ENCODE measurements around the gene CACNA2D2.

Gene CACNA2D2

GRCh38 chr3:50395070-50395860 is 108.2 kb downstream of the CACNA2D2 start:
- no peak for DNase-seq (ENCODE audit: low read depth, low spot score)

DNA sequence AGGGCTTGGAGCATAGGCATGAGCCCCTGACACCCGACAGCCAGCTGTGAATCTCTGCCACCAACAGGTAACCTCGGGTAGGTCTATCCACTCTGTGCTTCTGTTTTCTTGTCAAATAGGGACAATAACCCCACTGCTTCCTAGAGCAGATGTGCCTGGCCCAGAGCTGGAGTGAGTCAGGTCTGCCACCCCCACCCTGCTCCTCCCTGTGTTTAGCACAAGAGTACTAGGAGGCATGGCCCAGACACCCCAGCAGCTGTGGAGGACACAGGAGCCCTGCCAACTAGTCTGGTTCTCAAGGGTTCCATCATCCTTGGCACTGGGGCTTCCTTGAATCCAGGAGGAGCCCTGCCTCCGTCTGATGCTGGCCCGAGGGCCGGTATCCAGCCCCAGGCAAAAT is 110.4 kb downstream of the CACNA2D2 start:
- DNase-seq (ENCODE audit: low read depth, low spot score) = no peak

- DNase-seq (ENCODE audit: low read depth, low spot score) = no peak
Observed at GRCh38 chr3:50392101-50392715, 111.2 kb downstream of the CACNA2D2 start.

- no peak for DNase-seq (ENCODE audit: low read depth, low spot score)
Observed at GRCh38 chr3:50390508-50391224, 112.8 kb downstream of the CACNA2D2 start.

- no peak for DNase-seq (ENCODE audit: low read depth, low spot score)
Observed at GRCh38 chr3:50389414-50389767, 114.0 kb downstream of the CACNA2D2 start.

DNA sequence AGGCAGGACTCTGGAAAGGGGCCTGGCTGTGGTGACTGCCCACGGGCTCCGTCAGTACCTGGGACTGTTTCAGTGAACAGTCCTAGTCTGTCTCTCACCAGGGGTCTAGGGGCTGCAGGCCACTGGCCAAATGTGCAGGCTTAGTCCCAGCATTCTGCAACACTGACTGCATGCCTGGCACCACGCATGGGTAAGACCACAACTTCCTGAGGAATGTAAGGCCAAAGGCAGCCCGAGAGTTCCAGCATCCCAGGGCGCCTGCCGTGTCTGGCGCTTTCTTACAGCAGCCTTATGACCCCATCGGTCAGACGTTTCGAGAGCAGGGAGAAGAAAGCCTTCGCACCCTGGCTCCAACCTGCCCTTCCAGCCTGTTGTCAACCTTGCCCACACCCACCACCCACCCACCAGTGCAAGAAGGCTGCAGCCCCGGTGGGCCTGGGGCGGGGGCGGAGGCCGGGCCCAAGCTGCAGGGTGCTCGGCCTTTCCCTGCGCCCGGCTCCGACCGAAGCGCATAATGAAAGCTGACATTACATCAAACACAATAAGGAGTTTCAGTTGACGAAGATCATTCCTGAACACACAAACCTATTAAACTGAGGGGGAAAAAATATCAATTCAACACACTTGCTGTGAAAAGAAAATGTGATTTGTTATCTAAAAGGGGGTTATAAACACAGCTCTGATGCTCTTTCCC is 114.6 kb downstream of the CACNA2D2 start:
- no peak for DNase-seq (ENCODE audit: low read depth, low spot score)

GRCh38 chr3:50388016-50388719 is 115.3 kb downstream of the CACNA2D2 start:
- no peak for DNase-seq (ENCODE audit: low read depth, low spot score)

DNA sequence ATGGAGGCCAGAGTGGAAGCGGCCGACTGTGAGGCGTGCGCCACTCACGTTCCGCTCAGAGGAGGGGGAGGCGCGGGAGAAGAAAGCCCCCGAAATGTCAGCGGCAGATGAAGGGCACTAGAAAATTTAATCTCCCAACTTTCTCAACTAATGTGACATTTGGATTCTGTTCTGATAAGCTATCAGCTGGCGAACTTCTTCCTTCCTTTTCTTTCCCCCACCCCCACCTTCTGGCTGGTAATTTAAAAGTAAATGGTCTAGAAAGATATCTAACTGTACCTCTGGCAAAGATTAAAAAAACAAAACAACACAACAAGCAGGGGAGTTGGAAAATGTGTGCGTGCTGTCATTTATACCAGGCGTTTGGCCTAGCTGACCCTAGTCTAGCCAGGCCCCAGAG is 117.7 kb downstream of the CACNA2D2 start:
- no peak for DNase-seq (ENCODE audit: low read depth, low spot score)

GRCh38 chr3:50383750-50384149 is 119.7 kb downstream of the CACNA2D2 start:
- no peak for DNase-seq (ENCODE audit: low read depth, low spot score)

GRCh38 chr3:50382722-50383121 is 120.7 kb downstream of the CACNA2D2 start:
- no peak for DNase-seq (ENCODE audit: low read depth, low spot score)

GRCh38 chr3:50381383-50381782 is 122.1 kb downstream of the CACNA2D2 start:
- DNase-seq (ENCODE audit: low read depth, low spot score) = no peak

- DNase-seq (ENCODE audit: low read depth, low spot score) = no peak
Observed at GRCh38 chr3:50380405-50381085, 122.9 kb downstream of the CACNA2D2 start.

GRCh38 chr3:50378757-50379156 is 124.7 kb downstream of the CACNA2D2 start:
- DNase-seq (ENCODE audit: low read depth, low spot score) = no peak

GRCh38 chr3:50378024-50378423 is 125.4 kb downstream of the CACNA2D2 start:
- no peak for DNase-seq (ENCODE audit: low read depth, low spot score)

DNA sequence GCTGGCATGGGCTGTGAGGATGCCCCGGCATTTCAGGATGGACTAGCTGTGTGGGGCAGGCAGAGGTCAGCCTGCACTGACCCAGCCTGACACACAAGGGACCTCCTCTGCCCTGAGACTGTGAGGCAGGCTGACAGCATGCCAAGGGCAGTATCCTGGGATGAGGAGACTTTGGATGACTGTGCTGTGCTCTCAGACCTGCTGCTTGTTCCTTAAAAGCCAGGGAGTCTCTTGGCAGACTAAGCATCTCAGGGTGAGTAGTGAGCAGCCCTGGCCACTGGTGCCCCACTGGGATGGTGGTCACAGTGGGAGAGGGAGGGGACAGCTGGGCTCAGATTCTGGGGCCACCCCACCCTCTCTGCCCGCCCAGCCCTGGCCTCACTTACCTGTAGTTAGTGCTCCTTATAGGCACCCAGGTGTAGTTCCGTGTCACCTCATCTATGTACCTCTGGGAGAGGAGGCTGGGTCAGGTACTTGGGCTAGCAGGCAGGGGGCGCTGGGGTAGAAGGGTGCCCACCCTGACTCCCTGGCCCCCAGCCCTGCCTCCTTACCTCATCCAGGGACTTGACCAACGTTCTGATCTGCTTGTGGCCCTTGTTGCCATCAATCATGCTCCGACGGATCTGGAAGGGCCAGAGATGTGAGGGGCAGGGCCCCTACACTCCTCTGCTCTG is 128.0 kb downstream of the CACNA2D2 start:
- DNase-seq (ENCODE audit: low read depth, low spot score) = no peak

GRCh38 chr3:50374363-50375257 is 128.8 kb downstream of the CACNA2D2 start:
- no peak for DNase-seq (ENCODE audit: low read depth, low spot score)

DNA sequence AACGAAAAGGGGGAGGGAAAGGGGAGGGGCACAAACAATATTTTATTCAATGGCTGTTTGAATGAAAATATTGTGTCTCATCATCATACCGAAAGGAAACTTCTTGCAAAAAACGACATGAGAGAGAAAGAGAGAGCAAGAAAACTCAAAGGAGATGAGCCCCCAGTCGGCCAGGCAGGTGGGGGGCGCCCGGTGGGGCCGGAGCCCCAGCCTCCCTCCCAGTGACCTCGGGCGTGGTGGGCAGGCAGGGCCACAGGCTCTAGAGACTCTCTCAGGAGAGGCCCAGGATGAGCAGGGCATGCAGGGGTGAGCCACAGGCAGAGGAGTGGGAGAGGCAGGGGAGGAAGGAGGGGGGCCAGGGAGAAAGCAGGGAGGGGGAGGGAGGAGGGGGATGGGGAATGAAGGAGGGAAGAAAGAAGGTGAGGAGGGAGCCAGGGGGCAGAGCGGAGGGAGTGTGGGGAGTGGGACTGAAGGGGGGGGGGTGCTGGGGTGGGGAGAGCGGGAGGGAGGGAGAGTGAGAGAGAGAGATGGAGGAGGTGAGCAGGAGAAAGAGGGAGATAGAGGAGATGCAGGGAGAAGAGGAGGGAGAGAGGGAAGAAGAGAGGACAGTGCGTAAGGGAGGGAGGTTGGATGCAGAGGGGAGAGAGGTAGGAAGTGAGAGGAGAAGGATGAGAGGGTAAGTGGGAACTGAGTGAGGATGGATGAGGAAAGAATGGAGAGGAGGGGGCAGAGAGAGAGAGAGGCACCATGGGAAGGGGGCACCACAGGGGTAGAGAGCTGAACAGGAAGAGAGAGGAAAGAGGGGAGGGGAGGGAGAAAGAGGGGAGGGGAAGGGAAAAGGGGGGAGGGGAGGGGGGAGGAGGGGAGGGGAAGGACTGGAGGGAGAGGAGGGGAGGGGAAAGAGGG is 130.0 kb downstream of the CACNA2D2 start:
- DNase-seq (ENCODE audit: low read depth, low spot score) = no peak

GRCh38 chr3:50372349-50372748 is 131.1 kb downstream of the CACNA2D2 start:
- no peak for DNase-seq (ENCODE audit: low read depth, low spot score)

Measured in activated CD4-positive, CD25-positive, alpha-beta regulatory T cell treated with anti-CD3 and anti-CD28 coated beads, Interleukin-2, amount 50 U/mL, for 16 hours (primary cell).